ENCODE results near the gene KAZN.

DNA sequence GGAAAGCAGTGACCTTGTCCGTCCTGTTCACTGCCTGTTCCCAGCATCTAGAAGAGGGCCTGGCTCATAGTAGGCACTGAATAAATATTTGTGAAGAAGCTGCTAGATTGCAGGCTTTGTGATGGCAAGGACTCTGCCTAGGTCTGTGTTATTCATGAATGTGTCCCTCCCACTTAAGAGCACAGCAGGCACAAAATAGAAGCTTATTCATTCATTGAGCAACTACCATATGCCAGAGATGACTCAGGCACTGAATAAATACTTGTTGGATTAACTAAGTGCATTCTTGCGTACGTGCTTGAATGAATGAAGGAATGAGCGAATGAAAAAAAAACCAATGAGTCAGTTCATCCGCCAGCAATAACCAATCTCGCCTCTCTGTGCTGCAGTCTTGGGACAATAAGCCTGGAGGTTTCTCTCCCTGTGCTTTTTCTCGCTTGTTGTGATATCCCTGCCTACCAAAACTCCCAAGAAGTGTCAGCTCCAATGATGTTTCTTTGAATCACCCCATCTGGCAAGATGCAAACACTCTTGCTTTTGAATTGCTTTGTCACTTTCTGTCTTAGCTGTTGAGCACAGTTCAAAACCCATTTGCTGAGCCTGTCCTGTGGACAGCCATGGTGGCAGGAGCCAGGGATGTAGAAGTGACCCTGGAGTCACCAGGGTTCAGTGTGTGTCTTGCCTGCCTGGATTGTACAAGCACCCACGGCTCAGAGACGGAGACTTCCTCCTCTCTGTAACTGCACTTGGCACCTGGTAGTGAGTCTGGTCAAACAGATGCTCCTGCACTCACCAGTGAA is 143.9 kb downstream of the KAZN start:
- TF ChIP-seq POLR2A (IDR thresholded peaks at IDR 0.05), result no peak
- TF ChIP-seq, protein P1, sequence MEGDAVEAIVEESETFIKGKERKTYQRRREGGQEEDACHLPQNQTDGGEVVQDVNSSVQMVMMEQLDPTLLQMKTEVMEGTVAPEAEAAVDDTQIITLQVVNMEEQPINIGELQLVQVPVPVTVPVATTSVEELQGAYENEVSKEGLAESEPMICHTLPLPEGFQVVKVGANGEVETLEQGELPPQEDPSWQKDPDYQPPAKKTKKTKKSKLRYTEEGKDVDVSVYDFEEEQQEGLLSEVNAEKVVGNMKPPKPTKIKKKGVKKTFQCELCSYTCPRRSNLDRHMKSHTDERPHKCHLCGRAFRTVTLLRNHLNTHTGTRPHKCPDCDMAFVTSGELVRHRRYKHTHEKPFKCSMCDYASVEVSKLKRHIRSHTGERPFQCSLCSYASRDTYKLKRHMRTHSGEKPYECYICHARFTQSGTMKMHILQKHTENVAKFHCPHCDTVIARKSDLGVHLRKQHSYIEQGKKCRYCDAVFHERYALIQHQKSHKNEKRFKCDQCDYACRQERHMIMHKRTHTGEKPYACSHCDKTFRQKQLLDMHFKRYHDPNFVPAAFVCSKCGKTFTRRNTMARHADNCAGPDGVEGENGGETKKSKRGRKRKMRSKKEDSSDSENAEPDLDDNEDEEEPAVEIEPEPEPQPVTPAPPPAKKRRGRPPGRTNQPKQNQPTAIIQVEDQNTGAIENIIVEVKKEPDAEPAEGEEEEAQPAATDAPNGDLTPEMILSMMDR (IDR thresholded peaks at IDR 0.05 in 8 of 11, conservative IDR thresholded peaks at IDR 0.05 in 3 of 11), result no peak
